Fibroblast of lung (primary cell): Measurements from ENCODE around the gene SLC16A5. TPM values are rescaled to one million over a fixed set of nuclear protein-coding genes. Genes with fewer than 3 reads are reported as not detected.
A peak's percentile ranks its signal among the peaks of the same experiment; 100 is the strongest.

ENCODE experiments used
- DNase-seq, 2 donors: peaks; one replicate each; pipeline versions ENCODE4 v3.0.0 to v3.0.0-alpha.2; 2010; ENCODE audit warnings: low read depth in 2 of 2
- H2AFZ ChIP-seq: 2 replicates; pipeline ENCODE4 v1.5.1; 2012; ENCODE audit warnings: low read length, control low read depth, inconsistent platforms
- H3K27ac ChIP-seq: 2 replicates; pipeline ENCODE4 v1.5.1; 2011; ENCODE audit warnings: low read length, control low read depth; ENCODE audit not compliant: insufficient read depth
- H3K27me3 ChIP-seq: 2 replicates; pipeline ENCODE4 v1.5.1; 2011; ENCODE audit warnings: mild to moderate bottlenecking, low read length; ENCODE audit not compliant: control insufficient read depth, insufficient read depth
- H3K36me3 ChIP-seq: 2 replicates; pipeline ENCODE4 v1.5.1; 2011; ENCODE audit warnings: low read length; ENCODE audit not compliant: control insufficient read depth, insufficient read depth
- H3K4me1 ChIP-seq: 2 replicates; pipeline ENCODE4 v1.5.1; 2011; ENCODE audit warnings: low read length; ENCODE audit not compliant: control insufficient read depth, insufficient read depth; ENCODE audit errors: extremely low read depth
- H3K4me2 ChIP-seq: 2 replicates; pipeline ENCODE4 v1.5.1; 2011; ENCODE audit warnings: low read length, control low read depth; ENCODE audit not compliant: insufficient read depth; ENCODE audit errors: extremely low read depth
- H3K4me3 ChIP-seq, 4 experiments: fragments of 200-600 bp in 1 of 4; sonication (generic) in 1 of 4; replicated peaks in 1 of 4; 2 replicates each; pipeline ENCODE4 v1.5.1; 2011 to 2016; ENCODE audit warnings: low read length in 4 of 4, low read depth in 3 of 4, mild to moderate bottlenecking in 3 of 4, control low read depth in 2 of 4, inconsistent platforms in 1 of 4, mixed read lengths in 1 of 4; ENCODE audit not compliant: insufficient read depth in 1 of 4; ENCODE audit errors: control extremely low read depth in 1 of 4
- H3K79me2 ChIP-seq: 2 replicates; pipeline ENCODE4 v1.5.1; 2012; ENCODE audit warnings: mild to moderate bottlenecking, low read length, inconsistent platforms; ENCODE audit not compliant: control insufficient read depth, insufficient read depth
- H3K9ac ChIP-seq: 2 replicates; pipeline ENCODE4 v1.5.1; 2011; ENCODE audit warnings: mild to moderate bottlenecking, low read length, control low read depth; ENCODE audit not compliant: insufficient read depth
- H3K9me3 ChIP-seq: 2 replicates; pipeline ENCODE4 v1.5.1; 2012; ENCODE audit warnings: low read depth, low read length; ENCODE audit not compliant: control insufficient read depth, insufficient read depth
- H4K20me1 ChIP-seq: 2 replicates; pipeline ENCODE4 v1.5.1; 2011; ENCODE audit warnings: low read length; ENCODE audit not compliant: control insufficient read depth, insufficient read depth; ENCODE audit errors: extremely low read depth
- CTCF ChIP-seq, 2 donors: IDR thresholded peaks in 1 of 2; conservative IDR thresholded peaks in 1 of 2; 1 replicate in 1 of 2; 2 replicates in 1 of 2; pipeline ENCODE4 v1.5.1; 2011 to 2012; ENCODE audit warnings: low read length in 2 of 2, control low read depth in 1 of 2, inconsistent platforms in 1 of 2, low read depth in 1 of 2, mild to moderate bottlenecking in 1 of 2
- EZH2 ChIP-seq: IDR thresholded peaks from 2 replicates; pipeline ENCODE4 v1.5.1; 2012; ENCODE audit warnings: low read length, control low read depth, mild to moderate bottlenecking; ENCODE audit errors: missing control alignments
- polyA plus RNA-seq, 2 donors: library from polyadenylated mRNA; depleted of rRNA in 1 of 2; stranded (reverse) in 1 of 2; unstranded in 1 of 2; fragments of >200 nt; gene quantifications; 2 replicates each; pipeline ENCODE4 v1.2.1, GENCODE V29; 2011 to 2012; ENCODE audit warnings: missing spikeins in 1 of 2
- total RNA-seq: library from RNA; depleted of rRNA; stranded (reverse); fragments of >200 nt; gene quantifications from 2 replicates; pipeline ENCODE4 v1.2.1, GENCODE V29; 2014

SLC16A5 gene
- total and polyA plus RNA-seq, 2 donors (not counting 1 experiment from before 2014, with no cell fraction given), result 1.5 to 8.4 TPM

- peak within 1 kb of the TSS; percentile 86 for H3K9ac ChIP-seq
- no peaks in the 10 kb centered on the region for H4K20me1 ChIP-seq
- peaks cover 3% of the 10 kb centered on the region for H3K4me1 ChIP-seq
- no peaks in the 10 kb centered on the region for H3K9me3 ChIP-seq
- peaks cover 2% of the 10 kb centered on the region for H3K36me3 ChIP-seq
- peaks cover 21% of the 10 kb centered on the region for H3K79me2 ChIP-seq
- TF ChIP-seq EZH2 (no peak), CTCF (conservative IDR thresholded peaks at IDR 0.05 in 1 of 2, IDR thresholded peaks at IDR 0.05 in 1 of 2; ENCODE audit: low read depth in 1 of 2, low read length in 2 of 2) (no peak)
- H3K4me2 ChIP-seq, result peak within 1 kb of the TSS; percentile 100
- peak within 1 kb of the TSS; percentile 94 for H3K27ac ChIP-seq
- peak within 1 kb of the TSS; percentile 79 to 97 (median 93) for H3K4me3 ChIP-seq
- no peaks in the 10 kb centered on the region for H3K27me3 ChIP-seq
- peak within 1 kb of the TSS; percentile 70 for H2AFZ ChIP-seq
- DNase-seq, result peak; percentile 96 to 97
Measured at GRCh38 chr17:75046407-75047289, 41.1 kb upstream of the SLC16A5 start, which contains the start of the genes ATP5PD and KCTD2. Gene ATP5PD, minus strand, starts transcription at chr17:75046969. Its CDS starts 4,319 bp downstream, at chr17:75042650. Gene KCTD2, plus strand, starts transcription at chr17:75047225. Its CDS starts 26 bp downstream, at chr17:75047251.

GRCh38 chr17:75047398-75048098 is 40.2 kb upstream of the SLC16A5 start:
- peak in 1 of 2 donors; percentile 8 for DNase-seq
- no peaks in the 10 kb centered on the region for H4K20me1 ChIP-seq
- no peaks in the 10 kb centered on the region for H3K27me3 ChIP-seq
- H3K79me2 ChIP-seq, result peaks cover 21% of the 10 kb centered on the region
- no peaks in the 10 kb centered on the region for H3K9me3 ChIP-seq
- H2AFZ ChIP-seq, result peak overlapping the region; percentile 70
- H3K9ac ChIP-seq, result peak overlapping the region; percentile 86
- peak overlapping the region; percentile 100 for H3K4me2 ChIP-seq
- peaks cover 3% of the 10 kb centered on the region for H3K4me1 ChIP-seq
- H3K4me3 ChIP-seq, result peak overlapping the region; percentile 67 to 97 (median 89)
- H3K36me3 ChIP-seq, result no peaks in the 10 kb centered on the region
- H3K27ac ChIP-seq, result peak overlapping the region; percentile 43
- TF ChIP-seq EZH2 (no peak), CTCF (conservative IDR thresholded peaks at IDR 0.05 in 1 of 2, IDR thresholded peaks at IDR 0.05 in 1 of 2; ENCODE audit: low read depth in 1 of 2, low read length in 2 of 2) (no peak)
